HG03139 (cell line): ENCODE measurements around the gene INTS13.
A peak's percentile ranks its signal among the peaks of the same experiment; 100 is the strongest.
"Not testable (repeated sequence)": the region's sequence is repeated elsewhere in the genome, so short reads cannot be mapped to it uniquely, and the experiment has no call there.

Experiments
- ATAC-seq: cut with Tn5 transposase; IDR thresholded peaks from one replicate; pipeline ENCODE4 v1.9.1; 2021; ENCODE audit not compliant: unreplicated experiment

The INTS13 gene

GRCh38 chr12:26936559-26937442 lies 980 bp downstream of the INTS13 start:
- ATAC-seq, result no peak

- no peak for ATAC-seq
Observed at GRCh38 chr12:26935636-26936378, 2.0 kb downstream of the INTS13 start.

GRCh38 chr12:26929590-26929989 lies 8.2 kb downstream of the INTS13 start:
- ATAC-seq, result no peak

- ATAC-seq, result no peak
Observed at GRCh38 chr12:26928661-26929060, 9.1 kb downstream of the INTS13 start.

- no peak for ATAC-seq
Observed at GRCh38 chr12:26921886-26922285, 15.9 kb downstream of the INTS13 start.

- no peak for ATAC-seq
Observed at GRCh38 chr12:26919216-26919555, 18.6 kb downstream of the INTS13 start.

GRCh38 chr12:26918321-26919215 lies 19.2 kb downstream of the INTS13 start:
- no peak for ATAC-seq

- ATAC-seq, result no peak
Observed at GRCh38 chr12:26906704-26907103, 31.1 kb downstream of the INTS13 start.

- no peak for ATAC-seq
Observed at GRCh38 chr12:26906024-26906423, 31.8 kb downstream of the INTS13 start.

- ATAC-seq, result not testable (repeated sequence)
Observed at GRCh38 chr12:26903396-26903795, 34.4 kb downstream of the INTS13 start.

GRCh38 chr12:26896913-26897312 lies 40.9 kb downstream of the INTS13 start:
- ATAC-seq, result no peak

GRCh38 chr12:26895672-26896071 lies 42.1 kb downstream of the INTS13 start:
- ATAC-seq, result no peak

GRCh38 chr12:26891704-26892103 lies 46.1 kb downstream of the INTS13 start:
- ATAC-seq, result no peak

- no peak for ATAC-seq
Observed at GRCh38 chr12:26890784-26891183, 47.0 kb downstream of the INTS13 start.

- no peak for ATAC-seq
Observed at GRCh38 chr12:26884765-26885576, 52.8 kb downstream of the INTS13 start.

- ATAC-seq, result no peak
Observed at GRCh38 chr12:26880625-26881024, 57.2 kb downstream of the INTS13 start.

- peak; percentile 39 for ATAC-seq
Observed at GRCh38 chr12:26878661-26879119, 59.1 kb downstream of the INTS13 start.

GRCh38 chr12:26874501-26875296 lies 63.1 kb downstream of the INTS13 start:
- ATAC-seq, result peak; percentile 49

- no peak for ATAC-seq
Observed at GRCh38 chr12:26872625-26873024, 65.2 kb downstream of the INTS13 start.
